Pancreas (tissue), 10 donors: Measurements from ENCODE around the gene SLC35B3. TPM values are rescaled to one million over a fixed set of nuclear protein-coding genes. Genes with fewer than 3 reads are reported as not detected.

Source experiments
- ATAC-seq, 4 donors: fragments of 200-7000 bp; cut with Tn5 transposase; one replicate each; pipeline versions ENCODE4 v1.8.0 to v1.9.1; 2020; ENCODE audit warnings: mild to moderate bottlenecking in 4 of 4, moderate library complexity in 4 of 4
- DNase-seq, 6 donors: peaks; one replicate each; pipeline ENCODE4 v3.0.0-alpha.2; 2020
- FAIRE-seq: peaks from 2 replicates; lab custom pipeline; 2012; peaks lifted over from hg19 to GRCh38; lab: Jason Lieb, UNC
- H3K27ac ChIP-seq, 4 donors: fragments of 200-600 bp; sonication (generic); 1 replicate in 3 of 4; 2 replicates in 1 of 4; pipeline versions ENCODE4 v1.5.0 to v1.8.0; 2020
- H3K27me3 ChIP-seq, 4 donors: fragments of 200-600 bp; one replicate each; pipeline ENCODE4 v1.8.0; 2021
- H3K36me3 ChIP-seq, 3 donors: fragments of 200-600 bp; sonication (generic) in 1 of 3; one replicate each; pipeline versions ENCODE4 v1.5.0 to v1.8.0; 2020 to 2021
- H3K4me1 ChIP-seq, 3 donors: fragments of 200-600 bp; one replicate each; pipeline ENCODE4 v1.8.0; 2021
- H3K4me3 ChIP-seq, 4 donors: fragments of 200-600 bp; sonication (generic) in 2 of 4; one replicate each; pipeline versions ENCODE4 v1.5.0 to v1.8.0; 2020 to 2021
- H3K9me3 ChIP-seq, 4 donors: fragments of 200-600 bp; one replicate each; pipeline ENCODE4 v1.8.0; 2021
- CTCF ChIP-seq, 4 donors: fragments of 200-600 bp; sonication (generic) in 3 of 4; IDR thresholded peaks; one replicate each; pipeline versions ENCODE4 v1.5.0 to v1.8.0; 2021; ENCODE audit warnings: antibody characterized with exemption in 4 of 4
- WGBS, 2 donors: extraction: QIAGEN DNeasy Blood & Tissue Kit; methylation state at CpG; one replicate each; pipeline ENCODE4 v1.1.7; 2013; 5-methylcytosine and 5-hydroxymethylcytosine counted together
- intact Hi-C, 3 donors: fragments of 100-400 bp; cut with DNase I; formaldehyde crosslinking; loops; one replicate each; pipeline versions ENCODE4 v1.11.1 to v1.14.2; 2022
- polyA plus RNA-seq, 2 donors: library from polyadenylated mRNA; stranded (reverse); fragments of 200-250 nt; gene quantifications; one replicate each; pipeline ENCODE4 v1.2.3, GENCODE V29; 2013
- total RNA-seq, 6 donors: library from RNA; stranded (reverse); fragmentation: NEBNext Ultra II Directional in 4 of 6; extraction: Animal tissue kit (Norgen Biotek cat#: 25700) in 4 of 6; gene quantifications; one replicate each; pipeline versions ENCODE4 v1.2.1 to v1.2.4, GENCODE V29; 2021 to 2023
- donor health status: healthy with polysubstance abuse.
- donor health status: DM: no; HTN: no; CAD: no; lungs with moderate emphysema.
- donor health status: DM: no; HTN: no; CAD: no.
- donor health status: control.
- donor health status: control.
- donor health status: Bipolar disorder and iron deficiency.
- donor health status: DM: yes; HTN: yes; CAD: no.
- donor health status: DM: no; HTN: no; CAD: no.
- donor health status: DM: no; HTN: no; CAD: no.
- donor health status: DM: yes; HTN: yes; CAD: no.

Gene SLC35B3
- total RNA-seq (10 to 100 TPM in 4 of 6 donors, 1 to 10 TPM in 2; 8.5 to 12.8 (median 11.8) TPM), polyA plus RNA-seq (10 to 100 TPM in 1 of 2 donors, 1 to 10 TPM in 1; 9.4 to 16.0 TPM)

- peak within 1 kb of the TSS; percentile 74 to 93 (median 81) for H3K4me3 ChIP-seq
- no peak for TF ChIP-seq CTCF (IDR thresholded peaks at IDR 0.05)
- DNase-seq (peak; percentile 93 to 99 (median 96)), ATAC-seq (peak; percentile 99 to 100 (median 100)), FAIRE-seq (no peak)
- WGBS, 2 donors: 1% methylated on average over 60 to 62 of the region's 62 CpGs
- no peaks in the 10 kb centered on the region for H3K27me3 ChIP-seq
- intact Hi-C loops: no loop called here
- H3K36me3 ChIP-seq: no peaks in the 10 kb centered on the region
- no peaks in the 10 kb centered on the region for H3K9me3 ChIP-seq
- H3K27ac ChIP-seq: peak within 1 kb of the TSS; percentile 77 to 87 (median 82)
- peaks cover 8 to 12% (median 11%) of the 10 kb centered on the region in 3 donors for H3K4me1 ChIP-seq
Measured at GRCh38 chr6:8435093-8435844, at the start of gene SLC35B3. Gene SLC35B3 (minus strand): TSS chr6:8435545.

DNA sequence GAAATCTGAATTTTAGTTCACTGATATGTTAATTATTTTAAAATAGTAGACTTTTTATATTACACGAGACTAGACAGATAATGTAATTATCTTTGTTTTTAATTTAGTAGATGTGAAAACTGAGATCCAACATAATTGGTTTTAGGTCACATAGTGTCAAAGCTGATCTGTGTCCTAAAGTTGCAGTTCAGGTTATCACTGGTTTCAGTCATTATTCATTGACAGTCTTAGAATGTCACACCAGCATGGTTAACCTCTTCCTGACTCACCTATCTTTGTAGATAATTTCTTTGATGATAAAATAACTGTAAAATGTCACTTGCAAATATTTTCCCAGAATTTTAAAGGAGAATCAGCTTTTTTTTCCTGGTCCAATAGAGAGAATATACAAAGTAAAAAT is 48.3 kb upstream of the SLC35B3 start:
- intact Hi-C loops: no loop called here
- Histone ChIP-seq H3K9me3 (no peaks in the 10 kb centered on the region), H3K27ac (no peak overlapping the region), H3K4me3 (no peak overlapping the region), H3K36me3 (no peaks in the 10 kb centered on the region), H3K4me1 (no peaks in the 10 kb centered on the region), H3K27me3 (no peaks in the 10 kb centered on the region)
- 70 to 73% methylated on average over 1 of the region's 1 CpG for WGBS, 2 donors
- DNase-seq: no peak
- TF ChIP-seq CTCF (IDR thresholded peaks at IDR 0.05): no peak
- no peak for ATAC-seq
- FAIRE-seq: no peak

DNA sequence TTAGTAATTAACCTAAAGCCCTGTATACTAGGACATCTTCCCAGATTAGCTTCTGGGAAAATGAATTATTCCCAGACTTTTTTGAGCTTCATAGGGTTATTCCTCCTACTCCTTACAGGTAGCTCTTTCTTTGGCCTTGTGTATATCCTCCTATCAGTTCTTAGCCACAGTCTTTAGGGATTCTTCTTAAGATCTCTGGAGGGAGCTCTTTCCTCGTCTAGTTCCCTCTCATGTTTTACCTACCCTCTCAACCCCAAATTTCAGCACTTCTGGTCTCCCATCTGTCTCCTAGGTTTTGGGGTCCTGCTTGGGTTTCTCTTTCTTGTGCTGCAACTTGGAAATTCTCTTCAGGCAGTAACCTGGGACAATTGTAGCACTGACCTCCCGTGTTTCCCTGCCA is 46.4 kb upstream of the SLC35B3 start:
- no peak overlapping the region for H3K27ac ChIP-seq
- no peak for FAIRE-seq
- ATAC-seq: no peak
- WGBS, 2 donors: 41 to 50% methylated on average over 2 of the region's 2 CpGs
- DNase-seq: no peak
- no peak overlapping the region for H3K4me3 ChIP-seq
- H3K4me1 ChIP-seq: no peaks in the 10 kb centered on the region
- H3K9me3 ChIP-seq: no peaks in the 10 kb centered on the region
- intact Hi-C loops: no loop called here
- TF ChIP-seq CTCF (IDR thresholded peaks at IDR 0.05): no peak
- no peaks in the 10 kb centered on the region for H3K36me3 ChIP-seq
- H3K27me3 ChIP-seq: no peaks in the 10 kb centered on the region

GRCh38 chr6:8478418-8478817 is 43.1 kb upstream of the SLC35B3 start:
- TF ChIP-seq CTCF (IDR thresholded peaks at IDR 0.05): no peak
- Histone ChIP-seq H3K9me3 (no peaks in the 10 kb centered on the region), H3K27ac (no peak overlapping the region), H3K27me3 (no peaks in the 10 kb centered on the region), H3K4me1 (no peaks in the 10 kb centered on the region), H3K4me3 (no peak overlapping the region), H3K36me3 (no peaks in the 10 kb centered on the region)
- FAIRE-seq (peak; percentile 32), DNase-seq (no peak), ATAC-seq (no peak)
- 52 to 70% methylated on average over 1 of the region's 1 CpG for WGBS, 2 donors
- intact Hi-C loops: no loop called here

DNA sequence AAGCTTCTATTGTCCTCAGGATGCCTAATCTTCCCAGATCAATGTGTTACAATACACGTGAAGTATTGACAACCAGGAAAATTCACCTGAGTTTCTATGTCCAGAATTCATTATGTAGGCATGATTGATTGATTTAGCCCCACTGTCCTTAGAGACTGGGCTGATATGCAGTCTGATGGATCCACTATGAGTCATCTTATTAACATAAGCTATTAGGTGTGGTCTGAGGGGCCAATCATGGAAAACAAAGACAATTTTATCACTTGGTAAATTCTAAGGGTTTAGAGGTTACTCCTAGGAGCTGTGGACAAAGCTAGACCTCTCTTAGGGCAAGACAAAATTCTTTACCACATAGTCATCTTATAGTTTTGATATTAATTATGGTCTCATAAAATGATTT is 41.3 kb upstream of the SLC35B3 start:
- Histone ChIP-seq H3K4me1 (no peaks in the 10 kb centered on the region), H3K36me3 (no peaks in the 10 kb centered on the region), H3K27ac (no peak overlapping the region), H3K9me3 (no peaks in the 10 kb centered on the region), H3K27me3 (no peaks in the 10 kb centered on the region), H3K4me3 (no peak overlapping the region)
- no peak for ATAC-seq
- intact Hi-C loops: no loop called here
- TF ChIP-seq CTCF (IDR thresholded peaks at IDR 0.05): no peak
- no peak for FAIRE-seq
- 34 to 55% methylated on average over 1 of the region's 1 CpG for WGBS, 2 donors
- DNase-seq: no peak
